ENCODE measurements around the gene PRM2.

- TF ChIP-seq CTCF (IDR thresholded peaks at IDR 0.05; ENCODE audit: borderline replicate concordance, extremely low read depth, low read length, poor library complexity, severe bottlenecking) (no peak), EZH2 (IDR thresholded peaks at IDR 0.05; ENCODE audit: borderline replicate concordance, low read depth, low read length, severe bottlenecking) (no peak)
These were observed 49.3 kb upstream of the PRM2 start for GRCh38 chr16:11325404-11326083.
